Measurements from ENCODE around the gene BIRC7. TPM values are rescaled to one million over a fixed set of nuclear protein-coding genes. Genes with fewer than 3 reads are reported as not detected.

BIRC7 gene
- total RNA-seq, 1 donor from 2014 or later = not detected

- DNase-seq (no peak), ATAC-seq (no peak)
- intact Hi-C loops (cut with micrococcal nuclease) = no loop called here
Observed at GRCh38 chr20:63273635-63274380, 38.1 kb downstream of the BIRC7 start.

- ATAC-seq (no peak), DNase-seq (no peak)
- intact Hi-C loops (cut with micrococcal nuclease) = no loop called here
Observed at GRCh38 chr20:63274381-63275228, 38.9 kb downstream of the BIRC7 start.

- intact Hi-C loops (cut with micrococcal nuclease) = no loop called here
- DNase-seq (no peak), ATAC-seq (no peak)
Observed at GRCh38 chr20:63275825-63276224, 40.1 kb downstream of the BIRC7 start.

- ATAC-seq (no peak), DNase-seq (no peak)
- intact Hi-C loops (cut with micrococcal nuclease) = no loop called here
Observed at GRCh38 chr20:63276956-63277355, 41.3 kb downstream of the BIRC7 start.

GRCh38 chr20:63277466-63278272 lies 42.0 kb downstream of the BIRC7 start:
- ATAC-seq = no peak
- intact Hi-C loops (cut with micrococcal nuclease) = no loop called here
- no peak for DNase-seq

GRCh38 chr20:63278661-63279060 lies 43.0 kb downstream of the BIRC7 start:
- DNase-seq (no peak), ATAC-seq (no peak)

GRCh38 chr20:63279931-63280330 lies 44.2 kb downstream of the BIRC7 start:
- no peak for DNase-seq
- intact Hi-C loops (cut with micrococcal nuclease) = no loop called here
- ATAC-seq = no peak

More at GRCh38 chr20:63278661-63279060, 43.0 kb downstream of the BIRC7 start:
- intact Hi-C loops (cut with micrococcal nuclease) = no loop called here

- ATAC-seq (no peak), DNase-seq (no peak)
- intact Hi-C loops (cut with micrococcal nuclease) = no loop called here
Observed at GRCh38 chr20:63280371-63280770, 44.7 kb downstream of the BIRC7 start.

- no peak for DNase-seq
- no peak for ATAC-seq
- intact Hi-C loops (cut with micrococcal nuclease) = no loop called here
Observed at GRCh38 chr20:63280929-63281545, 45.3 kb downstream of the BIRC7 start.

- DNase-seq = no peak
- intact Hi-C loops (cut with micrococcal nuclease) = no loop called here
- no peak for ATAC-seq
Observed at GRCh38 chr20:63281742-63282665, 46.3 kb downstream of the BIRC7 start.

GRCh38 chr20:63282946-63283345 lies 47.2 kb downstream of the BIRC7 start:
- ATAC-seq = no peak
- no peak for DNase-seq
- intact Hi-C loops (cut with micrococcal nuclease) = no loop called here

- DNase-seq = no peak
- no peak for ATAC-seq
- intact Hi-C loops (cut with micrococcal nuclease) = no loop called here
Observed at GRCh38 chr20:63283397-63284082, 47.8 kb downstream of the BIRC7 start.

- DNase-seq (no peak), ATAC-seq (no peak)
- intact Hi-C loops (cut with micrococcal nuclease) = no loop called here
Observed at GRCh38 chr20:63284083-63284440, 48.4 kb downstream of the BIRC7 start.

- no peak for DNase-seq
- no peak for ATAC-seq
- intact Hi-C loops (cut with micrococcal nuclease) = no loop called here
Observed at GRCh38 chr20:63284544-63284949, 48.8 kb downstream of the BIRC7 start.

- intact Hi-C loops (cut with micrococcal nuclease) = no loop called here
- ATAC-seq (no peak), DNase-seq (no peak)
Observed at GRCh38 chr20:63284981-63285524, 49.3 kb downstream of the BIRC7 start.

- intact Hi-C loops (cut with micrococcal nuclease) = no loop called here
- ATAC-seq (no peak), DNase-seq (no peak)
Observed at GRCh38 chr20:63285636-63286615, 50.2 kb downstream of the BIRC7 start.

Data from left ventricle myocardium superior (tissue), 1 donor.